HG03103 (cell line): ENCODE results near the gene PDLIM1.
"Not testable (repeated sequence)": the region's sequence is repeated elsewhere in the genome, so short reads cannot be mapped to it uniquely, and the experiment has no call there.

ENCODE experiments used
- ATAC-seq: cut with Tn5 transposase; IDR thresholded peaks from one replicate; pipeline ENCODE4 v1.9.1; 2021; ENCODE audit warnings: low read depth; ENCODE audit not compliant: unreplicated experiment

The PDLIM1 gene

DNA sequence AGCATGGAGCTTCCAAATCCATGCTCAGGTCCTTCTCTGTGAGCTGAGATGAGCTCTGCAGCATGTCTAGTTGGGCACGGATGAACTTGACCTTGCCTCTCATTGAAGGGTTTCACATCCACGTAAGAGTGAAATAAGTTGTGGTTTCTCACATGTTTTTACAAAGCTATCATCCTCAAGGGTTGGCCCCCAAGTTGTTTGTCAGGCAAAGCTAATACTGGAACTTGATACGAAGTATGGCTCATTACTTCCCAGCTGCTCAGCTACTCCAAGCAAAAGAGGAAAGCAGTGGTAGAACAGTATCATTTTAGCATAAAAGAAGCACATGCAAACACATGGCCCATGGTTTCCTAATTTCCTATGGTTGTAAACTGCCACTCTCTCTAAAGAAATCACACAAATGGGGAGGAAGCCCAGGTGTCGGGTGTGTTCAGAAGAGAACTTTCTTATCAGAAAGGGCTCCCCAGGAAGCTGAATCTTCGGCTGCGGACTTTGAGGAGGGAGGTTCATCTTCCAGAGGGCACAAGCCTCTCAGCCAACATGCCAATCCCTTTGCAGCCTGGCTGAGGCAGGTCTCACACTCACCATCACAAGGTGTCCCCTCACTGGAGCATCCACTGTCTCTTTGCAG lies 45.3 kb downstream of the PDLIM1 start:
- ATAC-seq, result peak; percentile 67

DNA sequence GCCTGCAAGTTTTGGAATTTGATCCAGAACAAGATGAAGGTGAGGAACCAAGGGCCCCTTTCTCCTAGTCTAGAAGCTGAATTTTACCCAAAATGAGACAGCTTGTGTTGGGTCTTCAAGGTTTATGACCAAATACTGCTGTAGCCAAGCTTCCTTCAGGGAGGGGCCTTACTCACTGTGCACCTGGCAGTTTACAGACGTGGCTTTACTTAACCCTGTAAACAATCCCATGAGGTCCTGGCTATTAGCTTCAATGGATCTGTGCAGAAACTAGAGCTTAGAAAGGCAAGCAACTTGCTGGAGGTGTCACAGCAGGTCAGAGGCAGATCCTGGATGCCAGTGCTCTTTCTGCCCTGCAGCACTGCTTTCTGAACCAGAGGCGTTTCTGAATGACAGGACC lies 46.7 kb downstream of the PDLIM1 start:
- no peak for ATAC-seq

DNA sequence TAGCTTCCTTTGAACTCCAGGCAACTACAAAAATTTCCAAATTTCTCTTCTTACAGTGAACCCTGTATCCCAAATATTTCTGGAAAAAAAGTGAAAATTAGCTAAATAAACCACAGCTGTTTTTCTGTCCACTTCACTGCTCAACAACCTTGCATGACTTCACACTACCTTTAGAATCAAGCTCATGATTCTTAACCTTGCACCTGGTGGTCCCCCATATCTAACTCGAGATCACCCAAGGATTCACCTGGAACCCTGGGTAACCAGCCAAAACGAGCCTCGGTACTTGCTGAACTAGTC lies 47.5 kb downstream of the PDLIM1 start:
- ATAC-seq, result no peak

DNA sequence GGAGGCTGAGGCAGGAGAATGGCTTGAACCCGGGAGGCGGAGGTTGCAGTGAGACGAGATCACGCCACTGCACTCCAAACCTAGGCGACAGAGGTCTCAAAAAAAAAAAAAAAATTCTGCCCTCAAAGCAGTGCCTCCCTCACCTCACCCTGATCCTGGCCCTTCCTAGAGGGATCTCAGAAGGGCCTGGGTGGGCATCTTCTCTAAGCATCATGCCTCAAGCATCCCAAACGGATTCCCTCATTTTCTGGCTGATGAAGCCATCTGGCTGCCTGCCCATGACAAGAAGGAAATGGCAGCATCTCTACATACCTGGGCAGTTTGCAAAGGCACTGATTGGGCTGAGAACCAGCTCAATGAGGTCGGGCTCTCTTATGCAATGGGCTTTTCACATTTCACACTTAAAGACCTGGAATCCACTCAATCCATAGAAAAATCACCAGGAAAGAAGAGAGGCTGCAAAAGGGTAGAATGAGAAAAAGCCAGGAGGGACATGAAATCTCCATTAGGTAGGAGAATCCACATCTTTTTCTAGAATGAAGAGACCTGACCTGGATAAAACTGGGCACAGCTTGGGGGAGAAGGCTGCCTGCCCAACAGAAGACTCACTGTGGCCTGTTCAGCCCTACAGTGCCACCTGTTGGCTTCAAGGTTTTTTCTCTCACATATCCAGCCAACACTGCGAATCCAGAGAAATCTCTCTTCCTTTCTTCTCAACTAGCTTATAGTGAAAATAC lies 48.1 kb downstream of the PDLIM1 start:
- ATAC-seq, result no peak

DNA sequence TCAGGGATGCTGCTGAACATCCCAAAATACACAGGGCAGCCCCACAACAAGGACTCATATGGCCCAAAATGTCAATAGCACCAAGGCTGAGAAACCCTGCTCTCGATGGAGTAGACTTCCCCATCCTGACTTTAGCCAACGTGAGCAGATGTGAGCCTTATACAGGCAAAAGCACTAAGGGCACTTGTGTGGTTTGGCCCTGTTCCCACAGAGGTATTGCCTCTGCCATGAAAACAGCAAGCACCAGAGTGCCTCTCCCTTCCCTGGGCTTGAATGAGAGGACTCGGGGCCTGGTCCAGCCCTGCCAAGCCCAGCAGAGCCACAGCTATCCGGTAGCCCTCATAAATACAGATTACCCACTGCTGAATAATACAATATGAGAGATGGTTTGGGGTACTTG lies 49.3 kb downstream of the PDLIM1 start:
- ATAC-seq, result no peak

DNA sequence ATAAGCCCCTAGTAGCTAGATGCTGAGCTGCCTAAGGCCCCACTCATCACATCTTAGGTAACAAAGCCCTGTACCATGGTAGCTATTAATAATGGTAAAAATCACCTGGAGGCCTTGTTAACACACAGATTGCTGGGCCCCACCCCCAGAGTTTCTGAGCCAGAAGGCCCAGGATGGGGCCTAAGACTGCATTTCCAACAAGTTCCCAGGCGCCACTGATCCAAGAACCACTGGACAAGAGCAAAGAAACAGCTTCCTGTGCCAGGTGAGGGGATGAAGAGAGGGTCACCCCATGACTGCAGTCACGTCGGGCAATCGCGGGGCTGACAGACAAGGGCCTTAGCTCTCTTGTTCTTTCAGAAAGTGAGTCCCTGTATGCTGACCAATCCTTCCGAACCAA lies 50.0 kb downstream of the PDLIM1 start:
- no peak for ATAC-seq

DNA sequence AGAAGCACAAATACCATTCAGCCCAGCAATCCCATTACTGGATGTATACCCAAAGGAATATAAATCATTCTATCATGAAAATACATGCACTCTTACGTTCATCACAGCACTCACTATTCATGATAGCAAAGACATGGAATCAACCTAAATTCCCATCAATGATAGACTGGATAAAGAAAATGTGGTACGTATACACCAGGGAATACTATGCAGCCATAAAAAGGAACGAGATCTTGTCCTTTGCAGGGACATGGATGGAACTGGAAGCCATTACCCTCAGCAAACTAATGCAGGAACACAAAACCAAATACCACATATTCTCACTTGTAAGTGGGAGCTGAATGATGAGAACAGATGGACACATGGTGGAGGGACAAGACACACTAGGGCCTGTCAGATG lies 50.7 kb downstream of the PDLIM1 start:
- not testable (repeated sequence) for ATAC-seq

DNA sequence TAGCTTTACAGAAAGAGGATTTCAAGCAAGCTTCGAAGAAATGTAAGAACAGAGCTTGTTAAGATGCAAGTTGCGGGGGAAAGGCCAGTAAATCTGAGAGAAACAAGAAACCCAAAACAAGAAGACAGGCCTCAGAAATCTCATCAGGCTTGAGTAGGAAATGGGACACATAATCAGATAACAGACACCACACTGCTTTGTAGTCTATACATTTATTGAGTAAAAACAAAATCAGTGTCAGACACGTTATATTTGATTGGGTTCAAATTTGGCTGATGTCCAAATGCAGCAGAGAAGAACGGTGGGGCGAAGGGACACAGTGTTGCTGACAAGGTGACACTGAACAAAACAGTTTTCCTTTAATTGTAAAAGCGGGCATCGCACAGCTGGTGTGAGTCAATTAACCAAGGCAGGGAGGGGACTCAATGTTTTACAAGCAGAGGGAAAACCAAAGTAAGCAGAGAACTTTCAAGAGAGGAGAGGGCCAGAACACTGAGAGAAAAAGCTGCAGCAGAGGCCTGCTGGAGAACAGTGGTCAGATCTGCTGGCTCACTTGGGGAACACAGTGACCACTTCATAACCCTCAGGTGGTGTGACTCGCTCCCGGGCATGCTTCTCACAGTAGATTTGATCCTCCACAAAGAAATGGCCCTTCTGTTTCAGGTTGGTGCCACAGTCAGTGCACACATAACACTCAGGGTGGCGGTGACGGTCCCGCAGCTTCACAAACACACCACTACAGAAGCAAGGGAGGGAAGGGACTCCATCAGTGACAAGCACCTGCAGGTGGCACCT lies 53.2 kb downstream of the PDLIM1 start:
- no peak for ATAC-seq

DNA sequence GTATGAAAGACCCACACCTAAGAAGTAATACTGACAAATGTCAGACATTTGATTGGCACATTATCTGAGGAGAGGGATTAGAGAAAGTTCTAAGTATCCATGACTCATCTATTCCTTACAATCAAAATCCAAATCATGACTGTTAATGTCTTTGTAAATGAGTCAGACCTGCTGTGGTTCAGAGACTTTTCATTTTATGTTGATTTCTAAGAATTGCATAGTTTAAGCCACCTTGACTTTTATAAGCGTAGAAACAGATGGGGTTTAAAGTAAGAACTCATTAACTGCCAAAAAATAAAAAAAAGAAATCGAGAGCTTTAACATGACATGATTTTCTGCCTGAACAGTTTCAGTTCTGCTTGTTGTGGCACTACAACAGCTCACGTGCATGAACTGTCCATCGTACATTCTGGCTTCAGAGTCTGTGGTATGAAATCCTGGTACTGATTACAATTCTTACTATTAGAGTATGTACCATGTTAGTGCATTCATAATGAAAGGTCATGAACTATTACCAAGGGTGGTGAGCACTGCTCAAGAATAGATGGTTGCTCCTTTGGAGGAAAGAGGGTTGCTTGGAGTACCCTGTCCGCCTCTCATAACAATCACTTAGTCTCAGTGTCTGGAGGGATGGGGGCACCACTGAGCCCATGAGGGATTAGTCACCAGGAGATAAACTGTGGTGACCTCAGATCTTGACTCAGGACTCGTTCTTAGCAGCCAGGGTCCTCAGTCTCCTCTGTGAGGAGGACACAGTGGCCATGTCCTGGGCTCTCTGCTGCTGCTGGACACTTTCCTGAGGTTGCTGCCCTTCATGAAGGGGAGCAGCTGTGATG lies 54.5 kb downstream of the PDLIM1 start:
- ATAC-seq, result peak; percentile 94

DNA sequence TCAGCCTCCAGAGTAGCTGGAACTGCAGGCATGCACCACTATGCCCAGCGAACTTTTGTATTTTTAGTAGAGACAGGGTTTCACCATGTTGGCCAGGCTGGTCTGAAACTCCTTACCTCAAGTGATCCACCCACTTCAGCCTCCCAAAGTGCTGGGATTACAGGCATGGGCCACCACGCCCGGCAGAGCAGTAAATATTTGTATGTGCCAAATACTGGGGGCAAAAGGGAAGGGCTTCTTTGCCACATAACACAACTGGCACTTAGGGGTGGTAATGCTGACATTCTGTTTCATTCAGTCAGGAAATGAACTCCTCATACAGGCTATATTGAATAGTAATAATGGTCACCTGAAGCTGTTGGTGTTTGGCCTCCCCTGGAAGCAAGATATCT lies 55.1 kb downstream of the PDLIM1 start:
- no peak for ATAC-seq

DNA sequence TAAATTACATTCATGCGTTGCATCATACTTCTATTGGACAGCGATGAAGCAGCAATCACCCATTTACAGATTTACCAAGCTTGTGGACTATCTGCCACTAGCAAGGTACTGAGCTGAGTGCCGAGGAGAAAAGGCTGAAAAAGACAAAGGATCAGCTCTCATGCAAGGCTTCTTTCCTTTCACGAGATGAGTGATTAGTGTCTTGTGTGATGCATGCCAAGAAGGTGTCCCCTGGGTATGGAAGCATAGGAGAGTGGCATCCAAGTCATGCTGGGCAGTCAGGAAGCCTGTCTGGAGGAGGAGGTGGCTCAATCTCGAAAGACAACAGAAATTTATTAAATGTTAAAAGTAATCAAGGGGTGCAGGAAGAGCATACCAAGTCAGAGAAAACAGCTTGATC lies 55.9 kb downstream of the PDLIM1 start:
- no peak for ATAC-seq

DNA sequence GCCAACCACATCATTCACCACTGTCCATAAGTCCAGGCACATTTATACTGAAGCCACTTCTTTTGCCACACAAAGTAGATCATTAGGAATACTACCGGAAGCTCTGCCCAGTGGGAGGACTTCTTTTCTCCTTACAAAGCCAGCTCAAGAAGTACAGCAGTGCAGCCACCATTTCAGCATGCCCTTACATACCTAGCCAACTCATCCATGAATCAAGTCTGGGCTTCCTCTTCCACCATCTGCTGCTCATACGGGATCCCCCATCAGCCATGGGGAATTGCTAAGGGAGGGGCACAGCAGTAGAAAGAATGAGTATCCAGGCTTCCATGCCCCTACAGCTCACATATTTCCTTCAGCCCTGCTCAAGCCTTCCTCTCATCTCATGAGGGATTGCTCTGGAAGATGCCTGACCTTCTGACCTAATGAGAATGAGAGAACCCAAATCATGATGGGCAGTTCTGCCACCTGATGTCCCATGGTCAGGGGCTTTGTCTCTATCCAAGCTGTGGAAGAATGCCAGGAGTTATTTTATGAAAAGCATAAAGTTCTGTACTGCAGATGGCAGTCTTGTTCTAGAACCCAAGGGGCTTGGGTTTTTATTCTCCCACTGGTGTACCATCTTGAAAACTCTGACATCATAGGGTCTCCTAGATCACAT lies 57.3 kb downstream of the PDLIM1 start:
- ATAC-seq, result no peak

DNA sequence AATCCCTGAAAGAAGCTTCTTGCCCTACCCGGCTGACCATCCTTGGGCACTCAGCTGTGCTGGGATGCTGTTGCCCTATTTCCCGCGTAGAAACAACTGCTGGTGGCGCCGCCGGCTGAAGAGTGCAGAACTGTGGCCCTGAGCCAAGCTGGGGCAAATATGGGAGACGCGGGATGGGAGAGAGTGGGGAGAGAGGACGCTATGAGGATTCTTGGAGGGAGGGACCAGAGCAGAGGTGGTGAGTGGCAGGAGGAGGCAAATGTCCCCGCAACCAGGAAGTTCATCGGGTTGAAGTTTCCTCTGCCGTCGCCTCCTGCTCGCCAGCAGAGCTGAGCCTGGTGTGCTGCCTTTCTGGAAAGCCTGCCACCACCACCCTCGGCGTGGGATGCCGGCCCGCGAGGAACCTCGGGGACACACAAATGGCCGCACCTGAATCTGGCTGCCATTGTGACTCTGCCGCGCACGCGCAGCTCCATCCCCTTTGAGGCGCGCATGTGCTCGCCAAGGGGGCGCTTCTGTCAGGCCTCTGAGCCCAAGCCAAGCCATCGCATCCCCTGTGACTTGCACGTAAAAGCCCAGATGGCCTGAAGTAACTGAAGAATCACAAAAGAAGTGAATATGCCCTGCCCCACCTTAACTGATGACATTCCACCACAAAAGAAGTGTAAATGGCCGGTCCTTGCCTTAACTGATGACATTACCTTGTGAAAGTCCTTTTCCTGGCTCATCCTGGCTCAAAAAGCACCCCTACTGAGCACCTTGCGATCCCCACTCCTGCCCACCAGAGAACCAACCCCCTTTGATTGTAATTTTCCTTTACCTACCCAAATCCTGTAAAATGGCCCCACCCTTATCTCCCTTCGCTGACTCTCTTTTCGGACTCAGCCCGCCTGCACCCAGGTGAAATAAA lies 59.9 kb downstream of the PDLIM1 start:
- ATAC-seq, result peak; percentile 43

DNA sequence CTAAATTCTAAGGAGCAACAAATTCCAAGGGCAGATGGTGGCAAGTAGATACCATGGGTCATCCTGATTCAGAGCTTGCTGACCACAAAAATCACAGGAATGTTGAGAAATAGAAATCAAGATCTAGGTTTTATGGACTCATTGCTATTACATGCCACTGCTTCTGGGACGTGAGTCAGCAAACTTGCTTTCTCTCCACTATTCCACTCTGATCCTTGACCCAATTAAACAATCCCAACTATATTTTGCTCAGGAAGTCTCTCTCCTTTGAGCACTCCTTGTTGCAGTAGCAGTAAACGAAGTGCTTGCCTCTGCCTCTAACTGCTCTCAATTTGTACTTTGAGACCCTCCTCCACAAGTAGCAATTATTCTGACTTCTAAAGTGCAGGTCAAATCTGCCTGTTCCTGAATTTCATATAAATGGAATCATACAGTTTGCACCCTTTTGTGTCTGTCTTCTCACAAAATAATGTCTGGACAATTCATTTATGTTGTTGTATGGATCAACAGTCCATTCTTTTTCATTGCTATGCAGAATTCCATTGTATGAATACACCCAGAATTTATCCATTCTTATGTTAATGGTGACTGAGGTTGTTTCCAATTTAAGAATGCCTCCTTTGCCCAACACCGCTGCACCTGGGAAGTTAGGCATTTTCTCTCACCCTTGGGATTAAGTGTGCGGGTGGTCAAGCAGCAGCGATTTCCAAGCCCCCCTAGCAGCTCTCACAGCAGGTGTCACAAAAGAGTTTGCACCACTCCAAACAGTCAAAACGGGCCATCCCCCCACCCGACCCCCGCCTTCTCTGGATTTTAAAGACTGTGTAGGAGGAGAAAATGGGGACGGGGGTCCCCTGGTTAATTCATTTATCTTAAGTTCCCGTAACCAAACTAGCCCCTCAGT lies 60.8 kb downstream of the PDLIM1 start:
- no peak for ATAC-seq

DNA sequence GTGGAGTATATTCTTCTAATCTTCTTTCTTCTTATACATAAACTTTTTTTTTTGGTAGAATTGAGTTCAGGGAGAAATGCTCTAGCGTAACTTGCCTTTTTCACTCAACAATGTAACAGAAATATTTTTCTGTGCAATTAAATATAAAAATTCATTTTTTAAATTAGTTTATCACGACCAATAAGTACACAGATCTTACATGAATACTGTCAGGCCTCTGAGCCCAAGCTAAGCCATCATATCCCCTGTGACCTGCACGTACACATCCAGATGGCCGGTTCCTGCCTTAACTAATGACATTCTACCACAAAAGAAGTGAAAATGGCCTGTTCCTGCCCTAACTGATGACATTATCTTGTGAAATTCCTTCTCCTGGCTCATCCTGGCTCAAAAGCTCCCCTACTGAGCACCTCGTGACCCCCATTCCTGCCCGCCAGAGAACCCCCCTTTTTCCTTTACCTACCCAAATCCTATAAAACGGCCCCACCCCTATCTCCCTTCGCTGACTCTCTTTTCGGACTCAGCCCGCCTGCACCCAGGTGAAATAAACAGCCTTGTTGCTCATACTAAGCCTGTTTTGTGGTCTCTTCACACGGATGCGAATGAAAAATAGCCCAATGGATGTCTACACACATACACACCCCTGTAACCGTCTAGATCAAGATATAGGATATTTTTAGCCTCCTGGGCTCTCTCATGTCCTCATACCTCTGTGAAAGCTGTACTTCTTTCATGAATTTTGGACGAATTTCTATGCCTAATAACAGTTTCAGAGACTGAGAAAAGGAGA lies 61.7 kb downstream of the PDLIM1 start:
- not testable (repeated sequence) for ATAC-seq

DNA sequence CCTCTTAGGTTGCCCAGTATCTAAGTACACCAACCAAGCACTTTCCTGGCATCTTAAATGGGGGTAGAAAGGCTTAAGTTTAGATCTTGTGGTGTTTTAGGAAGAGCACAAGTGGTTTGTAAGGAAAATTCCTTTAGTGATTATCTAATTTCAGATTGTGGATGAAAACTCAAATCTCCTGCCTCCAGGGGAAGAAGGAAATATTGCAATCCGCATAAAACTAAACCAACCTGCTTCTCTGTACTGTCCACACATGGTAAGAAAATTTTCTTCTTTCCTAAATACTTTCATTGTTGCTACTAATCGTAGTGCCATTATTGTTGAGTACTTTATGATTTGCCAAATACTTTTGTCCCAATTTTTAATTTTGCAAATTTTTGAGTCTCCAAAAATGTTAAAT lies 65.7 kb downstream of the PDLIM1 start:
- ATAC-seq, result no peak

DNA sequence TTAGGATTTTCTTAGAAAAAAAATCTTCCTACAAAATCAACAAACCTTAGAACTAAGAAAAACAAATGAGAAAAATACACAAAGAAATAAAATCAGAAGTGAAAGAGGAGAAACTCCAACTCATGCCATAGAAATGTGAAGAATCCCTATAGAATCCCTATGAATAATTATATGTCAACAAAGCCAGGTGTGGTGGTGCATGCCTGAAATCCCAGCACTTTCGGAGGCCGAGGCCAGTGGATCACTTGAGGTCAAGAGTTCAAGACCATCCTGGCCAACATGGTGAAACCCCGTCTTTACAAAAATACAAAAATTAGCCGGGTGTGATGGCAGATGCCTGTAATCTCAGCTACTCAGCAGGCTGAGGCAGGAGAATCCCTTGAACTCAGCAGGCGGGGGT lies 69.7 kb downstream of the PDLIM1 start:
- no peak for ATAC-seq

DNA sequence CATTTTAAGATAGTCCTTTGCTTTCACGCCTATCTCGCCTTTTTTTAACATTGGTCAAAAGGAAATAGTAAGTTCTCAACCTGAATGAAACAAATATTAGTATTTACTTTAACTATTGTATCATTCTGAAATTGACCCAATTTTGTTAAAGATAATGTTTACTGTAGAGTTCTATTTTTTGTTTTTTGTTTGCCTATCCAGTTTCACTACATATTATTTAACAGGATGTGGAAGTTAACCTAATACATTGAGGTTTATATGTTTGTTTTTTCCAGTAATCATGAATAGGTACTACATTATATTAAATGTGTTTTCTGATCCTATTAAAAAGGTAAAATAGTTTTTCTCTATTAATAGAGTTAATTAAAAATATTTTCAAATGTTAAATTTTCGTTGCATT lies 70.3 kb downstream of the PDLIM1 start:
- no peak for ATAC-seq
